Body of pancreas (tissue), 4 donors: ENCODE results near the gene APOBR. TPM values are rescaled to one million over a fixed set of nuclear protein-coding genes. Genes with fewer than 3 reads are reported as not detected.
"Not testable (repeated sequence)": the region's sequence is repeated elsewhere in the genome, so short reads cannot be mapped to it uniquely, and the experiment has no call there.

Experiments
- ATAC-seq: fragments of 150-250 bp; one replicate; pipeline ENCODE4 v1.9.1; 2016
- DNase-seq, 4 donors: peaks; one replicate each; pipeline ENCODE4 v3.0.0-alpha.2; 2019
- H3K27ac ChIP-seq, 4 donors: fragments of 200-600 bp; sonication (generic); 1 replicate in 3 of 4; 2 replicates in 1 of 4; pipeline versions ENCODE4 v1.5.1 to v1.6.1; 2016 to 2019; ENCODE audit warnings: mild to moderate bottlenecking in 1 of 4, mixed read lengths in 1 of 4, moderate library complexity in 1 of 4
- H3K27me3 ChIP-seq, 2 donors: fragments of 200-600 bp; sonication (generic); one replicate each; pipeline ENCODE4 v1.6.0; 2016; ENCODE audit warnings: mild to moderate bottlenecking in 1 of 2
- H3K36me3 ChIP-seq, 2 donors: fragments of 200-600 bp; sonication (generic); replicated peaks in 1 of 2; 2 replicates each; pipeline ENCODE4 v1.5.1; 2016; ENCODE audit warnings: low read depth in 2 of 2; ENCODE audit not compliant: insufficient read depth in 1 of 2
- H3K4me1 ChIP-seq: fragments of 200-600 bp; sonication (generic); one replicate; pipeline ENCODE4 v1.6.0; 2016
- H3K4me3 ChIP-seq, 2 donors: fragments of 200-600 bp; sonication (generic); 1 replicate in 1 of 2; 2 replicates in 1 of 2; pipeline ENCODE4 v1.5.1; 2016 to 2019
- H3K9me3 ChIP-seq, 3 donors: fragments of 200-600 bp; sonication (generic); 1 replicate in 2 of 3; 2 replicates in 1 of 3; pipeline ENCODE4 v1.5.1; 2016
- CTCF ChIP-seq, 7 experiments: fragments of 450-650 bp in 4 of 7; fragments of 200-600 bp in 3 of 7; sonication (generic) in 3 of 7; IDR thresholded peaks; one replicate each; pipeline ENCODE4 v1.5.1; 2016 to 2019; ENCODE audit warnings: antibody characterized with exemption in 7 of 7
- POLR2A ChIP-seq, 3 donors: fragments of 450-650 bp; IDR thresholded peaks; one replicate each; pipeline ENCODE4 v1.6.1; 2016; ENCODE audit warnings: antibody characterized with exemption in 3 of 3, mild to moderate bottlenecking in 2 of 3
- WGBS, 2 donors: methylation state at CpG; one replicate each; pipeline ENCODE4 v1.1.5; 2017; 5-methylcytosine and 5-hydroxymethylcytosine counted together
- intact Hi-C: fragments of 100-400 bp; cut with DNase I; formaldehyde crosslinking; loops from one replicate; pipeline ENCODE4 v1.15.1; 2023
- total RNA-seq, 2 donors: library from RNA; depleted of rRNA; stranded (reverse); fragments of >200 nt; gene quantifications; one replicate each; pipeline ENCODE4 v1.1.0, GENCODE V29; 2016

APOBR gene, protein sequence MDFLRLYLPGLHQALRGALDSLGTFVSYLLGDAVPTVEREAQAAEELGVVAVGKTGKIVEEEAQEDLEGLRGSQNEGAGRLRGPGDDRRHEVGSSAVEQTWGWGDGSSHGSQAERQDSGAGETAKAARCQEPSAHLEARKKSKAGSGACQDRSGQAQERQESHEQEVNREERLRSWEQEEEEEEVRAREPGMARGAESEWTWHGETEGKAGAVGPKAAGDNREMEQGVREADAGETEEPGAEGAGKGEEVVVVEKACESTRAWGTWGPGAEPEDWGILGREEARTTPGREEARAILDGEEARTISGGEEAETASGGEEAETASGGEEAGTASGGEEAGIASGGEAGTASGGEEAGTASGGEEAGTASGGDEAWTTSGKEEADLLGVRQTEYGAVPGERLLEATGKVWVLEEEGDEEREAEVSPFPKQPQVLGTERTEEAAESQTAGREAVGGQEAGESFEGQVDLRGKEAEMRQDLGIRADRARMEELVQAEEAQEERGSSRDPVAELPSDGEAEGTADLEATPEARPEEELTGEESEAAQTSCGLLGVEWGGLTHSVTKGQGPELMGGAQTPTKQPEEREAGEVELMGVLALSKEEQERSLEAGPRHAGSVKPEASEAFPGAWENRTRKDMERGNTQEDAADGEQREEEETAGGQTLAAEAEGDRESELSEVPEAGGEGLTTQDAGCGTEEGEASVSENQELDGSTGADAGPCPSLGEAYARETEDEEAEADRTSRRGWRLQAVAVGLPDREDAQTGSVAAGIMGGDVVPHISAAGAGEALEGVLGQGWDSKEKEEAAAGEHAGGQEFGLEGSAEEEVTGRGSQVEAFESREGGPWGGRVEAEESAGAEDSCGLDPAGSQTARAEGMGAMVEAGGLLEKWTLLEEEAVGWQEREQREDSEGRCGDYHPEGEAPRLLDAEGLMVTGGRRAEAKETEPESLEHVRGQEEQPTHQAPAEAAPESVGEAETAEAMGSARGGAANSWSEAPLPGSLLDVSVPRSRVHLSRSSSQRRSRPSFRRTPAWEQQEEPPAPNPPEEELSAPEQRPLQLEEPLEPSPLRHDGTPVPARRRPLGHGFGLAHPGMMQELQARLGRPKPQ
- 1 to 10 TPM; 1.0 to 2.0 TPM for total RNA-seq

GRCh38 chr16:28494121-28494851, at the start of gene APOBR:
TSS of gene APOBR (plus strand) at chr16:28494643. CDS start at chr16:28494682, 39 bp downstream.
- Histone ChIP-seq H3K4me1 (peaks cover 4% of the 10 kb centered on the region), H3K36me3 (no peaks in the 10 kb centered on the region), H3K27me3 (no peaks in the 10 kb centered on the region), H3K27ac (peak within 1 kb of the TSS in 2 of 4 donors; percentile 36 to 71), H3K4me3 (no peak within 1 kb of the TSS), H3K9me3 (no peaks in the 10 kb centered on the region)
- ATAC-seq = no peak
- intact Hi-C loops = no loop called here
- peak in 2 of 4 donors; percentile 27 to 77 for DNase-seq
- TF ChIP-seq POLR2A (IDR thresholded peaks at IDR 0.05) (peak in 1 of 3 donors; percentile 28), CTCF (IDR thresholded peaks at IDR 0.05) (no peak)
- 63 to 67% methylated on average over 11 to 12 of the region's 12 CpGs for WGBS, 2 donors

DNA sequence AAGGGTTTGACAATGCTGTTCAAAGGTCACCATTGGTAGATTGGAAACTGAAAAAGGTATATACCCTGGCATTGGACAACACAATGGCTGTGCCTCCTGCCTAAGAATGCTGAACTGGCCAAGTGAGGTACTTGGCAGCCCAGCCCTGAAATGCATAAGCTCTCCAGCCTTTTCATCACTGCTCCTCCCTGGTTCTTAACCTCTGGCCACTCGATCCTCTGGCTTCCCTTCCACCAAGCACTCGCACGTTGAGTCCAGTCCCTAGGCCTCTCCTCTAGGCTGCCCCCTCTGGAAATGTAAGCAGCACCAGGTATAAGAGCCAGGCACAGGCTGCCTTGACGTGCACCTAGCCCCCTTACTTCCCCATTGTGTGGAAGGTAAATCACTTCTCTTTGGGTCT, 48.1 kb upstream of the APOBR start:
- H3K36me3 ChIP-seq, ATAC-seq, H3K4me1 ChIP-seq, H3K9me3 ChIP-seq, H3K27ac ChIP-seq, H3K4me3 ChIP-seq, DNase-seq, H3K27me3 ChIP-seq, intact Hi-C loops: not testable (repeated sequence)
- WGBS, 2 donors = no CpG with 5 or more reads among the region's 4 CpGs

- H3K36me3 ChIP-seq, H3K4me1 ChIP-seq, H3K27me3 ChIP-seq, H3K9me3 ChIP-seq, DNase-seq, intact Hi-C loops, H3K27ac ChIP-seq, ATAC-seq, H3K4me3 ChIP-seq: not testable (repeated sequence)
- no CpG with 5 or more reads among the region's 6 CpGs for WGBS, 2 donors
These were observed 47.4 kb upstream of the APOBR start for GRCh38 chr16:28447081-28447480.

GRCh38 chr16:28473714-28474265, 20.7 kb upstream of the APOBR start:
- intact Hi-C loops = no loop called here
- no peak for TF ChIP-seq POLR2A (IDR thresholded peaks at IDR 0.05)
- no peak for TF ChIP-seq CTCF (IDR thresholded peaks at IDR 0.05)
- H3K4me3 ChIP-seq = no peak overlapping the region
- 92 to 93% methylated on average over 8 of the region's 8 CpGs for WGBS, 2 donors
- ATAC-seq (no peak), DNase-seq (no peak)
- H3K27me3 ChIP-seq = no peaks in the 10 kb centered on the region
- H3K27ac ChIP-seq = no peak overlapping the region
- H3K9me3 ChIP-seq = no peaks in the 10 kb centered on the region
- peaks cover 0 to 4% of the 10 kb centered on the region in 2 donors for H3K36me3 ChIP-seq
- no peaks in the 10 kb centered on the region for H3K4me1 ChIP-seq

GRCh38 chr16:28475221-28475620, 19.2 kb upstream of the APOBR start:
- Histone ChIP-seq H3K9me3 (no peaks in the 10 kb centered on the region), H3K36me3 (peaks cover 0 to 7% of the 10 kb centered on the region in 2 donors), H3K27me3 (no peaks in the 10 kb centered on the region), H3K4me1 (no peaks in the 10 kb centered on the region), H3K4me3 (no peak overlapping the region), H3K27ac (no peak overlapping the region)
- DNase-seq (no peak), ATAC-seq (no peak)
- no peak for TF ChIP-seq CTCF (IDR thresholded peaks at IDR 0.05)
- TF ChIP-seq POLR2A (IDR thresholded peaks at IDR 0.05) = no peak
- intact Hi-C loops = no loop called here
- 89 to 91% methylated on average over 2 of the region's 2 CpGs for WGBS, 2 donors
